ENCODE results near the gene M1AP. TPM values are rescaled to one million over a fixed set of nuclear protein-coding genes. Genes with fewer than 3 reads are reported as not detected.

M1AP gene
- total and polyA plus RNA-seq, 2 of the 4 experiments (the other 2 are of a cell fraction): 0.03 TPM; not detected in 1

- in situ Hi-C loops (cut with MboI; ENCODE audit: low sequenced_read_pairs) (no loop called here), dilution Hi-C loops (cut with HindIII; ENCODE audit: low sequenced_read_pairs, unreplicated experiment) (no loop called here), intact Hi-C loops (cut with micrococcal nuclease) (loop anchor here (2.0 kb wide), 1 partner anchor 49 kb away; no protein-coding TSS in a partner anchor)
- Histone ChIP-seq H4K5ac (ENCODE audit: low read depth, low read length) (no peak overlapping the region), H3K27ac (ENCODE audit: insufficient read depth, low read length) (no peak overlapping the region), H4K20me1 (ENCODE audit: insufficient read depth, low read length) (peaks cover 13% of the 10 kb centered on the region), H3K23ac (ENCODE audit: low read depth, low read length) (no peak overlapping the region), H3K36me3 (ENCODE audit: control insufficient read depth, insufficient read depth, low read length) (peaks cover 31% of the 10 kb centered on the region), H3K4me1 (ENCODE audit: control insufficient read depth, insufficient read depth, low read length) (peaks cover 12% of the 10 kb centered on the region), H3K18ac (ENCODE audit: low read depth, low read length) (no peak overlapping the region), H2AFZ (replicated peaks; ENCODE audit: low read length, poor library complexity) (no peak overlapping the region), H3K9me1 (ENCODE audit: insufficient read depth, low read length) (peaks cover 19% of the 10 kb centered on the region), H3K9me3 (ENCODE audit: control insufficient read depth, insufficient read depth, low read length) (no peaks in the 10 kb centered on the region), H2BK20ac (ENCODE audit: low read depth, low read length) (no peak overlapping the region), H3K4me2 (ENCODE audit: low read depth, low read length) (no peak overlapping the region), H2BK120ac (ENCODE audit: low read depth, low read length) (no peak overlapping the region), H4K91ac (ENCODE audit: insufficient read depth, low read depth, low read length) (no peak overlapping the region), H4K8ac (ENCODE audit: low read depth in 2 of 2, low read length in 2 of 2) (no peak overlapping the region), H2BK5ac (ENCODE audit: low read depth, low read length, poor library complexity, severe bottlenecking) (no peak overlapping the region), H3K27me3 (ENCODE audit: control insufficient read depth, insufficient read depth, low read length) (peaks cover 5% of the 10 kb centered on the region; the same call in 1 of the 2 replicates), H2AK5ac (ENCODE audit: low read depth, low read length) (no peak overlapping the region), H2AK9ac (replicated peaks; ENCODE audit: low read depth, low read length, poor library complexity) (no peak overlapping the region), H3K14ac (replicated peaks; ENCODE audit: low read depth, low read length) (no peak overlapping the region), H3K4ac (ENCODE audit: low read depth, low read length) (no peak overlapping the region), H3K56ac (ENCODE audit: extremely low read depth, insufficient read depth, low read length) (no peak overlapping the region), H3K79me1 (ENCODE audit: low read depth in 1 of 2, low read length in 2 of 2) (peaks cover 32 to 57% of the 10 kb centered on the region in 2 experiments), H2BK15ac (ENCODE audit: low read depth, low read length) (no peak overlapping the region), H3K4me3 (ENCODE audit: insufficient read depth, low read depth, low read length) (no peak overlapping the region), H3K9ac (ENCODE audit: low read depth, low read length) (no peak overlapping the region)
- 100% methylated on average over 1 of the region's 9 CpGs; no CpG with 5 or more reads in 1 of the 2 experiments for WGBS, 2 experiments (ENCODE audit: extremely low coverage in 2 of 2, insufficient read length in 1 of 2)
- BruUV-seq (replicated peaks): no TSS peak
- ChIA-PET CTCF (no interaction called here), POLR2A (ENCODE audit: unreplicated experiment) (no interaction called here)
- DNase-seq (no peak), ATAC-seq (ENCODE audit: low read depth) (no peak)
- TF ChIP-seq SMC3 (IDR thresholded peaks at IDR 0.05; ENCODE audit: low read depth, low read length) (no peak), RAD21 (IDR thresholded peaks at IDR 0.05; ENCODE audit: low read length) (no peak), USF2 (IDR thresholded peaks at IDR 0.05; ENCODE audit: low read depth, low read length) (no peak), ELK1 (IDR thresholded peaks at IDR 0.05; ENCODE audit: borderline replicate concordance, low read depth, low read length) (no peak), MXI1 (IDR thresholded peaks at IDR 0.05; ENCODE audit: borderline replicate concordance, low read depth, low read length) (no peak), RCOR1 (IDR thresholded peaks at IDR 0.05; ENCODE audit: insufficient replicate concordance, low read length) (no peak), RFX5 (IDR thresholded peaks at IDR 0.05; ENCODE audit: low read depth, low read length) (no peak), CHD1 (IDR thresholded peaks at IDR 0.05; ENCODE audit: low read depth, low read length) (no peak), NFE2L2 (IDR thresholded peaks at IDR 0.05; ENCODE audit: low read depth, low read length) (no peak), CTCF (conservative IDR thresholded peaks at IDR 0.05; ENCODE audit: low read depth, low read length) (no peak), CEBPB (IDR thresholded peaks at IDR 0.05; ENCODE audit: low read depth, low read length) (no peak), POLR2A (IDR thresholded peaks at IDR 0.05; ENCODE audit: low read depth, low read length) (no peak), BHLHE40 (IDR thresholded peaks at IDR 0.05; ENCODE audit: low read depth, low read length) (no peak), MAFK (IDR thresholded peaks at IDR 0.05; ENCODE audit: low read depth, low read length) (no peak), MAZ (IDR thresholded peaks at IDR 0.05; ENCODE audit: borderline replicate concordance, low read depth, low read length) (no peak), FOS (IDR thresholded peaks at IDR 0.05; ENCODE audit: low read depth, low read length) (no peak)
Observed at GRCh38 chr2:74527741-74528140, 120.4 kb downstream of the M1AP start.
